Gastroesophageal sphincter (tissue), 3 donors: ENCODE data around the gene PARD3.

Experiments used
- EP300 ChIP-seq: sonication (generic); formaldehyde crosslinking; IDR thresholded peaks from one replicate; pipeline ENCODE4 v1.6.1; 2017; ENCODE audit warnings: antibody characterized with exemption, mild to moderate bottlenecking
- POLR2A ChIP-seq, 2 donors: fragments of 450-650 bp; IDR thresholded peaks; one replicate each; pipeline ENCODE4 v1.6.1; 2017; ENCODE audit warnings: antibody characterized with exemption in 2 of 2, mild to moderate bottlenecking in 2 of 2, moderate library complexity in 1 of 2
- POLR2AphosphoS5 ChIP-seq: sonication (generic); formaldehyde crosslinking; IDR thresholded peaks from one replicate; pipeline ENCODE4 v1.6.1; 2017; ENCODE audit warnings: antibody characterized with exemption
- TF ChIP-seq, protein P1 (sequence below), 4 experiments: fragments of 200-600 bp in 2 of 4; fragments of 450-650 bp in 2 of 4; sonication (generic) in 1 of 4; IDR thresholded peaks; one replicate each; pipeline ENCODE4 v1.5.1; 2017 to 2019; ENCODE audit warnings: antibody characterized with exemption in 4 of 4, mild to moderate bottlenecking in 2 of 4, moderate library complexity in 2 of 4

DNA sequence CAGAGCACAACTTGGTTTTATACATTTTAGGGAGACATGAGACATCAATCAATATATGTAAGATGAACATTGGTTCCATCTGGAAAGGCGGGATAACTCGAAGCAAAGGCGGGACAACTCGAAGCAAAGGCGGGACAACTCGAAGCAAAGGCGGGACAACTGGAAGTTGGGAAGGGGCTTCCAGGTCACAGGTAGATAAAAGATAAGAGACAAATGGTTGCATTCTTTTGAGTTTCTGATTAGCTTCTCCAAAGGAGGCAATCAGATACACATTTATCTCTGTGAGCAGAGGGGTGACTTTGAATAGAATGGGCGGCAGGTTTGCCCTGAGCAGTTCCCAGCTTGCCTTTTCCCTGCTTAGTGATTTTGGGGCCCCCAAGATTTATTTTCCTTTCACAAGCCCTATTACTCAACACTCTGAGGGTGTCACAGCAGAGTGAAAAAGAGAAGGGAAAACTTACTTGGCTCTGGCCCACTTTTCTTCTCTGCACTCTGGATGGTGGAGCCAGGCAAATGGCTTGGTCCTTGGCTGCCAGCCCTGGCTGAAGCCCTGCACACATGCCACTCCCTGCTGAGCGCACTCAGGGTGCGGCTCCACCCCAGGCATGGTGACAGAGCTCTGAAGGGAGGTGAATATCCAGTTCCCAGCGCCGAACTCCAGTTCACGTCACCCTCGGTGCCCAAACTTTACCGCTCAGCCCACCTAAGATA is 46.7 kb downstream of the PARD3 start:
- TF ChIP-seq, protein P1, sequence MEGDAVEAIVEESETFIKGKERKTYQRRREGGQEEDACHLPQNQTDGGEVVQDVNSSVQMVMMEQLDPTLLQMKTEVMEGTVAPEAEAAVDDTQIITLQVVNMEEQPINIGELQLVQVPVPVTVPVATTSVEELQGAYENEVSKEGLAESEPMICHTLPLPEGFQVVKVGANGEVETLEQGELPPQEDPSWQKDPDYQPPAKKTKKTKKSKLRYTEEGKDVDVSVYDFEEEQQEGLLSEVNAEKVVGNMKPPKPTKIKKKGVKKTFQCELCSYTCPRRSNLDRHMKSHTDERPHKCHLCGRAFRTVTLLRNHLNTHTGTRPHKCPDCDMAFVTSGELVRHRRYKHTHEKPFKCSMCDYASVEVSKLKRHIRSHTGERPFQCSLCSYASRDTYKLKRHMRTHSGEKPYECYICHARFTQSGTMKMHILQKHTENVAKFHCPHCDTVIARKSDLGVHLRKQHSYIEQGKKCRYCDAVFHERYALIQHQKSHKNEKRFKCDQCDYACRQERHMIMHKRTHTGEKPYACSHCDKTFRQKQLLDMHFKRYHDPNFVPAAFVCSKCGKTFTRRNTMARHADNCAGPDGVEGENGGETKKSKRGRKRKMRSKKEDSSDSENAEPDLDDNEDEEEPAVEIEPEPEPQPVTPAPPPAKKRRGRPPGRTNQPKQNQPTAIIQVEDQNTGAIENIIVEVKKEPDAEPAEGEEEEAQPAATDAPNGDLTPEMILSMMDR (IDR thresholded peaks at IDR 0.05), result no peak
- TF ChIP-seq POLR2AphosphoS5 (peak; percentile 68), POLR2A (IDR thresholded peaks at IDR 0.05) (no peak), EP300 (no peak)
